Measurements from ENCODE around the gene SLC66A1.

The SLC66A1 gene

DNA sequence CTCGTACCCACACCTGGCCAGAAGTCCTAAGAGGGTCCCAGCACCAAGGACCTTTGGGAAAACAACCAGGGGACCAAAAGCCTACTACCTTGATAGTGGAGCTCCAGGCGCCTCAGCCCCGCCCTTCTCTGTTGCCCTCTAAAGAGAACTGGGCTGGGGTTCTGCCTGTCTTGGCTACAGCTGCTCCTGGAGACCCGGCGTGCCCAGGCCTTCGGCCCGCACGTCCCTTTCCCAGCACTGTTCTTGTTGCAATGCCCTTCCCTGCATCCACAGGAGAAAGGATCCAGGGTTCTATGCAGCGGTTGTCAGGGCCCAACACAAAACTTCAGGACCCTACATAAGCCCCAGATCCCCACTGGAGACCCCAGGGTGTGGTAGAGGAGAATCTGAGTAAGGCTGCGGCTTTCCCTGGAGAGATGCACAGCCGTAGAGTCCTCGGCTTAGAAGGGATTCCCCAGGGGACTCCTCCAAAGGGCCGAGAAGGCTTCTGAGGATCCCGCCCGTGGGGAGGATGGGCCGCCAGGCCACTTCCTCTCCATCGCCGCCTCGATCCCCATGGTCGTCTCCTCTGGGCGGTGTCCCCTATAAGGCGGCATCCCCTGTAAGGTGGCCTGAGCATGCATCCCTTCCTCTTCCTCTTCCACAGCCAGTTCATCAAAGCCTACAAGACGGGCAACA, 12.0 kb downstream of the SLC66A1 start:
- no peak for DNase-seq (ENCODE audit: low read depth)
- H3K4me3 ChIP-seq (ENCODE audit: control insufficient read depth, low read depth, low read length), result no peak overlapping the region
- TF ChIP-seq, protein P1, sequence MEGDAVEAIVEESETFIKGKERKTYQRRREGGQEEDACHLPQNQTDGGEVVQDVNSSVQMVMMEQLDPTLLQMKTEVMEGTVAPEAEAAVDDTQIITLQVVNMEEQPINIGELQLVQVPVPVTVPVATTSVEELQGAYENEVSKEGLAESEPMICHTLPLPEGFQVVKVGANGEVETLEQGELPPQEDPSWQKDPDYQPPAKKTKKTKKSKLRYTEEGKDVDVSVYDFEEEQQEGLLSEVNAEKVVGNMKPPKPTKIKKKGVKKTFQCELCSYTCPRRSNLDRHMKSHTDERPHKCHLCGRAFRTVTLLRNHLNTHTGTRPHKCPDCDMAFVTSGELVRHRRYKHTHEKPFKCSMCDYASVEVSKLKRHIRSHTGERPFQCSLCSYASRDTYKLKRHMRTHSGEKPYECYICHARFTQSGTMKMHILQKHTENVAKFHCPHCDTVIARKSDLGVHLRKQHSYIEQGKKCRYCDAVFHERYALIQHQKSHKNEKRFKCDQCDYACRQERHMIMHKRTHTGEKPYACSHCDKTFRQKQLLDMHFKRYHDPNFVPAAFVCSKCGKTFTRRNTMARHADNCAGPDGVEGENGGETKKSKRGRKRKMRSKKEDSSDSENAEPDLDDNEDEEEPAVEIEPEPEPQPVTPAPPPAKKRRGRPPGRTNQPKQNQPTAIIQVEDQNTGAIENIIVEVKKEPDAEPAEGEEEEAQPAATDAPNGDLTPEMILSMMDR (conservative IDR thresholded peaks at IDR 0.05; ENCODE audit: control insufficient read depth, insufficient read depth, low read depth, low read length), result no peak

DNA sequence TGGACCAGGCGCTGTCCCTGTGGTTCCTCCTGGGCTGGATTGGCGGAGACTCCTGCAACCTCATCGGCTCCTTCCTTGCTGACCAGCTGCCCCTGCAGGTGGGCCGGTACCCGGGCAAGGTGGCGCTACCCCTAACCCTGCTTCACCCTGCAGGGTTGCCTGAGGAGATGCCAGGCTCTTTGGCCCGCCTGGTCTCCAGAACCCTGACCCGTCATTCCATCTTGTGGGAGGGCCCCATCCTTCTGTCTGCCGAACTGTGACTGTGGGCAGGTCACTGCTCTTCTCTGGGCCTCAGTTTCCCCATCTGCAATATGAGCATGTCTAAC, 12.5 kb downstream of the SLC66A1 start:
- no peak for DNase-seq (ENCODE audit: low read depth)
- TF ChIP-seq, protein P1 (conservative IDR thresholded peaks at IDR 0.05; ENCODE audit: control insufficient read depth, insufficient read depth, low read depth, low read length), result no peak
- H3K4me3 ChIP-seq (ENCODE audit: control insufficient read depth, low read depth, low read length), result no peak overlapping the region

DNA sequence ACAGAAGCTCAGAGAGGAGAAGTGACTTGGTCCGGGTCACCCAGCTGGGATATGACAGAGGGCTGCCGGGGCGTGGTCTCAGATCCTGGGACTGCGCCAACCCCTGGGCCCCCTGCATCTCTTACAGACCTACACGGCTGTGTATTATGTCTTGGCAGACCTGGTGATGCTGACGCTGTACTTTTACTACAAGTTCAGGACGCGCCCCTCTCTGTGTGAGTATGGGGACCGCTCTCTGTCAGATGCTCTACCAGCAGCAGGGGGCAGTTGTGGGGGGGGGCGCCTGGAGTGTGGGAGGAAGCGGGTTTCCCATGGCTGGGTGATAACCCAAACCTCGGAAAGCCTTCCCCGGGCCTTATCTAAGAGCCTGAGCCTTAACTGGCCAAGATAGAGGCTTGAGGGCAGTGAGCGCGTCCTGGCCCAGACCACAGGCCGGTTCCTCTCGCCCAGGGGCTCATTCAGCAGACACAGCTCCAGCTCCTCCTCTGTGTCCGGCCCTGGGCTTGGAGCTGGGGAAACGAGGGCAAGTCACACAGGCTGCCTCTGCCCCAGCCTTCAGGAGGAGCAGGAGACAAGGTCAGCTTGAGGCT, 13.3 kb downstream of the SLC66A1 start:
- H3K4me3 ChIP-seq (ENCODE audit: control insufficient read depth, low read depth, low read length), result no peak overlapping the region
- no peak for DNase-seq (ENCODE audit: low read depth)
- TF ChIP-seq, protein P1 (conservative IDR thresholded peaks at IDR 0.05; ENCODE audit: control insufficient read depth, insufficient read depth, low read depth, low read length), result no peak

DNA sequence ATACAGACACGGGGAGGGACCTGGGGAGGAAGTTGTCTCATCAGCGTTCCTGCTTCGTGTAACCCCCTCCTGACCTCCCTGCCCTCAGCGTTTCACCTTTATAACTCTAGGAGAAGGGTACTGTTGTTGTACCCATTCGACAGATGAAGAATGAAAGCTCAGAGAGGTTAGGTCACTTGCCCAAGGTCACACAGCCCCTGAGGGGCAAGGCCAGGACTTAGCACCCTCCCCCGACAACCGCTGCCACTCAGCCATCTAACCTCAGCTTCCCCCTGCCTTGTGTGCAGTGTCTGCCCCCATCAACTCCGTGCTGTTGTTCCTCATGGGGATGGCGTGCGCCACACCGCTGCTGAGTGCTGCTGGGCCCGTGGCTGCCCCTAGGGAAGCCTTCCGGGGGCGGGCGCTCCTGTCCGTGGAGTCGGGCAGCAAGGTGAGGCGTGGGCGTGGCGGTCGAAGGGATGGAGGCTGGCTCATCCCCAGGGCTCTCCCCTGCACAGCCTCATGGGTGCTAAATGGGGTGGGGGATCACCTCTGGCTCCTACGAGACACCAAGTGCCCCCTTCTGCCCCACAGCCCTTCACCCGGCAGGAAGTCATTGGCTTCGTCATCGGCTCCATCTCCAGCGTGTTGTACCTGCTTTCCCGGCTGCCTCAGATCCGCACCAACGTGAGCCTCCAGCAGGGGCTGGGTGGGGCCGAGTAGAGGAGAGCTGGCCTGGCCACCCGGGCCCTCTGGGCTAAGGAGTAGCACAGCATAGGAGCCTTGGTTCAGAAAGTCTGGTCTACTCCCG, 14.0 kb downstream of the SLC66A1 start:
- TF ChIP-seq, protein P1 (conservative IDR thresholded peaks at IDR 0.05; ENCODE audit: control insufficient read depth, insufficient read depth, low read depth, low read length), result no peak
- H3K4me3 ChIP-seq (ENCODE audit: control insufficient read depth, low read depth, low read length), result no peak overlapping the region
- DNase-seq (ENCODE audit: low read depth), result no peak

DNA sequence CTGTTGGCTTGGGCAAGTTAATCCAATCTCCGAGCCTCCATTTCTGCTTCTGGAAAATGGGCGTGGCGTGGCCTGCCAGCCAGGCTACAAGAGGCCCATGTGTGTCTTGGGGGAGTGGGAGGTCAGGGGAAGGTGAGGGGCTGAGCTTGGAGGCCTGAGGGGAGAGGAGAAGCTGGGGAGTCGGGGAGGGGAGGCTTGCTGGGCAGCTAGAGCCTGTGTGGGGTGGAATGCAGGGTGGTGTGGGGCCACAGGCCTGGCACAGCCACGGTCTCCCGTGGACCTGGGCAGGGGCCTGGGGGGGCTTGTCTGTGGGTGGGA, 14.6 kb downstream of the SLC66A1 start:
- no peak for DNase-seq (ENCODE audit: low read depth)
- H3K4me3 ChIP-seq (ENCODE audit: control insufficient read depth, low read depth, low read length), result no peak overlapping the region
- TF ChIP-seq, protein P1 (conservative IDR thresholded peaks at IDR 0.05; ENCODE audit: control insufficient read depth, insufficient read depth, low read depth, low read length), result no peak

DNA sequence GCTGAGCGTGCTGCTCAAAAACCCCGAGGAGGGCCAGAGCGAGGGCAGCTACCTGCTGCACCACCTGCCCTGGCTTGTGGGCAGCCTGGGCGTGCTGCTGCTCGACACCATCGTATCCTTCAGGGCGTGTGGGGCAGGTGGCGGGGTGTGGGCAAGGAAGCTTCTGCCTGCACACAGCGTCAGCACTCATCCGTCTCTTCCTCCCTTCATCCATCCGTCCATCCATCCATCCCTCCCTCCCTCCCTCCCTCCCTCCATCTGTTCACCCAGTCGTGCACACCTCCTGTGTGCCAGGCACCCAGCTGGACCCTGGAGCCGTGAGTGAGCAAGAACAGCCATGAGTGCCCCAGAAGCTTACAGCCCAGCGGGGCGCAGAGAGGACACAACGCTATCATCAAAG, 15.2 kb downstream of the SLC66A1 start:
- TF ChIP-seq, protein P1 (conservative IDR thresholded peaks at IDR 0.05; ENCODE audit: control insufficient read depth, insufficient read depth, low read depth, low read length), result no peak
- no peak for DNase-seq (ENCODE audit: low read depth)
- no peak overlapping the region for H3K4me3 ChIP-seq (ENCODE audit: control insufficient read depth, low read depth, low read length)

Measured in fibroblast of mammary gland (primary cell).